Measurements from ENCODE around the gene TENT4A.
"Not testable (repeated sequence)": the region's sequence is repeated elsewhere in the genome, so short reads cannot be mapped to it uniquely, and the experiment has no call there.

TENT4A gene

DNA sequence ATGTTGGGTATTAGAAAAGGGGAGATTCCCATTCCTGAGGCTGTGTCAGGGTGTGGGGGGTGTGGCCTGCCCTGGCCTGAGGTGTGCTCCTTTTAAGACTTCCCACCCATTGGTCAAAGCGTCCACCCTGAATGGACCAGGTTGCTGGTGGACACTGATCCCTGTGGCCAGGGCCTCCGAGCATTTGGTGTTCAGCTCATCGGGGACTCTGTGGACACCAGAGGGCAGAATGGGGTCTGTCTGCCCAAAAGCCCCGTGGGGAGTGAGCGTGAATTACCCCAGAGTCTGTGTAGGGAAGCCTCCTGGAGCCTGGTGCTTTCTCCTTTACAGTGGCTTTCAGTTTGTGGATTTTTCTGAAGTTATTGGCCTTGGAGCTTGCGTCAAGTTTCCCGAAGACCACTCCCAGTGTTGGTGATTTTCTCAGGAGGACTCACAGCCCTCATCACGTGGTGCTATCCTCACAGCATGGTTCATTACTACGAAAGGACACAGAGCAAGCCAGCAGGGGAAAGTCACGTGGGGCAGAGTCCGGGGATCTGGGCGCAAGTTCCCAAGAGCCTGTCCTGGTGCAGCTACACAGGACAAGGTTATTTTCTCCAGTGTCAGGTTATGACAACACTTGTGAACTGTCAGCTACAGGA is 55.5 kb downstream of the TENT4A start:
- no peak for DNase-seq (ENCODE audit: low read depth in 2 of 2)

- DNase-seq (ENCODE audit: low read depth in 2 of 2): no peak
Measured at GRCh38 chr5:6770826-6771607, 57.8 kb downstream of the TENT4A start.

GRCh38 chr5:6772886-6773285 is 59.7 kb downstream of the TENT4A start:
- no peak for DNase-seq (ENCODE audit: low read depth in 2 of 2)

DNA sequence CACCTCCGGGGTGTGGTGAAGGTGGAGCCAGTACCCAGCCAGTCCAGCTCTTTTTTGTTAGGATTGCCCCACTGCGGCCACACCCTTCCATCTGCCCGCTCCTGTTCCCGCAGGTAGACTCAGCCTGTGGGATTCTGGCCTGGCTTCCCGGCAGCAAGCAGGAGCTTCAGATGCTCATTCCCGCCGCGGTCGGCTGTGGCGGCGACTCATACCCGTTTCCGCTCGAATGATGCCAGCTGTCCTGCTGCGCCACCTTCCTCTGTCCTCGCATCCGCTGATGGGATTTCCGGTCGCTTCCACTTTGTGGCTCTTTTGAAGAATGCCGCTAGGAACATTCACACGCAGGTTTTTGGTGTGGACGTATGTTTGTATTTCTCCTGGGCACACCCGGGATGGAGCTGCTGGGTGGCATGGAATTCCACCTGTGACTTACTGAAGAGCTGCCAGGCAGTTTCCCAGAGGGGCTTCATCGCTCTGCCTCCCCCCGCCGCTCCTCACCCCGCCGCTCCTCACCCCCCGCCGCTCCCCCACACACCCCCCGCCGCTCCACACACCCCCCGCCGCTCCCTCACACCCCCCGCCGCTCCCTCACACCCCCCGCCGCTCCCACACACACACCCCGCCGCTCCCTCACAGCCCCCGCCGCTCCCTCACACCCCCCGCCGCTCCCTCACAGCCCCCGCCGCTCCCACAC is 60.3 kb downstream of the TENT4A start:
- DNase-seq (ENCODE audit: low read depth in 2 of 2): no peak

- not testable (repeated sequence) for DNase-seq (ENCODE audit: low read depth in 2 of 2)
Measured at GRCh38 chr5:6774207-6774606, 61.0 kb downstream of the TENT4A start.

GRCh38 chr5:6774721-6775204 is 61.5 kb downstream of the TENT4A start:
- no peak for DNase-seq (ENCODE audit: low read depth in 2 of 2)

DNA sequence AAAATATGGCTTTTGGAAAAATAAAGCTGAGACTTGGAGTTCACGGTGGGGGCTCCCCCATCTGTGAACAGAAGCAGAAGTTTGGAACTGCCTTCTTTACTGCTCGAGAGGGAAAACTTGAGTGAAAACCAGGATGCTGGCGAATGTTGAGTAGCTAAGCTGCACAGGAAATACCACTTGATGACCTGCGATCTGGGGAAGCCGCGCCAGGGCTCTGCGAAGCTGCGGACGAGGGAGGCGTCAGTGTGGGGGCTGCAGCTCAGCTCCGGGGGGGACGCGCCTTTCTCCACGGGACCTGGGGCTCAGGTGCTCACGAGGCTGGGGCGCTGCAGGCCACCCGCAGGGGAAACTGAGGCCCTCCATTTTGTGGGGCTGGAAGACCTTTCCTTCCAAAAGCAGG is 62.3 kb downstream of the TENT4A start:
- no peak for DNase-seq (ENCODE audit: low read depth in 2 of 2)

DNA sequence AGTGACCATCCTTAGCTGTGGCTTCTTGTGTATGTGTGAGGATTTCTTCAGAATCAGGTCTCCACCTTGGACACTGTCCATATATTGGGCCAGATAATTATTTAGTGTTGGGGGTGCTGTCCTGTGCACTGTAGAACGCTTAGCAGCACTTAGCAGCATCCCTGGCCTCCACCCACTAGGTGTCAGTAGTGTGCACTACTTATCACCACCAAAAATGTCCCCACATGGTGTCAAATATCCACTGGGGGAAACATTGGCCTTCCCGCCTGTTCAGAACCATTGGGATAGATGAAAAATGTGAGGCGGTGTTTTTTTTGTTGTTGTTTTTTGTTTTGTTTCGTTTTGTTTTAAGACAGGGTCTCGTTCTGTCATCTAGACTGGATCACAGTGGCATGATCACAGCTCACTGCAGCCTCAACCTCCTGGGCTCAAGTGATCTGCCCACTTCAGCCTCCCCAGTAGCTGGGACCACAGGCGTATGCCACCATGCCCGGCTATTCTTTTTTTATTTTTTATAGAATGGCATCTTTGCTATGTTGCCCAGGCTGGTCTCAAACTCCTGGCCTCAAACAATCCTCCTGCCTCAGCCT is 67.7 kb downstream of the TENT4A start:
- no peak for DNase-seq (ENCODE audit: low read depth in 2 of 2)

- no peak for DNase-seq (ENCODE audit: low read depth in 2 of 2)
Measured at GRCh38 chr5:6781716-6782115, 68.5 kb downstream of the TENT4A start.

- DNase-seq (ENCODE audit: low read depth in 2 of 2): no peak
Measured at GRCh38 chr5:6783787-6784186, 70.6 kb downstream of the TENT4A start.

- no peak for DNase-seq (ENCODE audit: low read depth in 2 of 2)
Measured at GRCh38 chr5:6784481-6784880, 71.2 kb downstream of the TENT4A start.

GRCh38 chr5:6785161-6785860 is 72.1 kb downstream of the TENT4A start:
- no peak for DNase-seq (ENCODE audit: low read depth in 2 of 2)

GRCh38 chr5:6785861-6786180 is 72.6 kb downstream of the TENT4A start:
- no peak for DNase-seq (ENCODE audit: low read depth in 2 of 2)

DNA sequence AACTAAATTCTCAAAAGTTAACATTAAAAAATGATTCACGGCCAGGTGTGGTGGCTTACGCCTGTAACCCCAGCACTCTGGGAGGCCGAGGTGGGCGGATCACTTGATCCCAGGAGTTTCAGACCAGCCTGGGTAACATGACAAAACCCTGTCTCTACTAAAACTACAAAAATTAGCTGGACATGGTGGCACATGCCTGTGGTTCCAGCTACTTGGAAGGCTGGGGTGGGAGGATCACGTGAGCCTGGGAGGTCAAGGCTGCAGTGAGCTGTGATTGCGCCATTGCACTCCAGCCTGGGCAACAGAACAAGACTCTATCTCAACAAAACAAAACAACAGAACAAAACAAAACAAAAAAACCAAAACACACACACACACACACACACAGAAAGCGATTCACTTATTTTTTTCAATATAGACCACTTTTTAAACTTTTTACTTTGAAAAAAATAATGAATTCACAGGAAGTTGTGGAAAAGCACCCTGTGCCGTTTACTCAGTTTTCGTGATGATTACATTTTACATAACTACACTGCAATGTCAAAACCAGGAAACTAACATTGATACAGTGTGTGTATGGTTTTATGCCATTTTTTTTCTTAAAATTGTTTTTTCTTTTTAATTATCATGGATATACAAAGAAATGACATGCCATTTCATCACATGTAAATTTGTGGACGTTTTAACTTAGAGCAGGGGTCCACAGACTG is 73.7 kb downstream of the TENT4A start:
- DNase-seq (ENCODE audit: low read depth in 2 of 2): no peak

DNA sequence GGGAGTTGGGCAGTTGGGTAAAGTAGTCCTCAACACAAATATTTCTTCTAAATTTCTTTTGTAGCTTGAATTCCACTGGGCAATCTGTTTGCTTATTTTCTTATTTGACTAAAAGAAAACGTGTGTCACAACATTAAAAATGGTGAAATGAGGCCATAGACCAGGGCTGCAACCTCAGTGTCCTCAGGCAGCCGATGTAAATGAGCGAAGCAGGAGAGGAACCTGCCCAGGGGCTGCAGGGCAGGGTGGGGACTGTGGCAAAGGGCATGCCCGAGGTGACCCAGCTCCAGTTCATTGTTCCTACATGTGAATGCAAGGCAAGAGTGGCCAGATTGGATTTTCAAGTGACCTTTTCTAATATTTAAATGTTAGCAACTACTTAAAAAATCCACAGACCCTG is 74.7 kb downstream of the TENT4A start:
- no peak for DNase-seq (ENCODE audit: low read depth in 2 of 2)

DNA sequence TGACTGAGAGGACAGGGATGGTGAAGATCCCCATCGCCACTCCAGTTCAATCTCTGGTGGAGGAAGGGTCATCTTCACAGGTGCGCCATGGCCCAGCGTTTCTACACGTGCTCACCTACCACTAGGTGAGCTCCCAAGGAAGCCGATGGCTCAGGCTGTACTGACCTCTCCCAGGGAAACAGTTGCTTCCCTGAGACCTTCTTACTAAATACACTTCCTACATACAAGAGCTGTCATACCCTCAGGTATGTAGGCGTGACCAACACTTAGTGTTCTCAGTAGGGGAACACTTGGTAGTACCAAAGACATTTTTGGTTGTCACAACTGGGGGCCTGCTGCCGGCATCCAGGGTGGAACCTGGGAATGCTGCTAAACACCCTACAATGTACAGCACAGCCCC is 75.2 kb downstream of the TENT4A start:
- no peak for DNase-seq (ENCODE audit: low read depth in 2 of 2)

DNA sequence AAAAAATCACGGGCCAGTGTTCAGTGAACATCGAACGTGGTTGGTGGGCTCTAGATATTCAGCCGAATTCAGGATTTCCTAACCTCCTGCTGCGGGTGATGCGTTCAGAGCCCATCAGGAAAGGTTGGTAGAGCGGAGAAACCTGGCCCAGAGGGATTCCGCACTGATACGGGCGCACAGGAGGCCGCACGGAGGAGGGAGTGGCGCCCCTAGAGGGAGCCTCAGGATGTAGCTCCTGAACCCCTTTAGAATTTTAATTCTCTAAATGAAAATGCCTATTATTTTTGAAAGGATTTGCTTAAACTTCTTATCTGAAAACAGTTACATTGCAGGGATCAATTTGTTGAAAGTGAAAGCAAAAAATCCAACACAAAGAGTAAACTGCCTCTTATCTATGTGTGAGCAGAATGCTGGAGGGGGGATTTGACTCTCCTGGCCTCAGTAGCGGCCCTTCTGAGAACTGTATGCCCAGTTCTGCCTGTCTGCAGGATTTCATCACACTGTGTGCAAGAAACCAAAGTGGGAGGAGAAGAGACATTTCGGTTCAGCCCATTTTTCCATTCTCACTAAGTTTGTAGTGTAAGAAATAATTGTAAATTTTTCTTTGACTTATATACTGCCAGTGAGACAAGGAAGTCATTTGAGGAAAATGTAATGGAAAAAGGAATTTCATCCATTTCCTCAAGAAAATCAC is 75.9 kb downstream of the TENT4A start:
- DNase-seq (ENCODE audit: low read depth in 2 of 2): no peak

- no peak for DNase-seq (ENCODE audit: low read depth in 2 of 2)
Measured at GRCh38 chr5:6790346-6790865, 77.2 kb downstream of the TENT4A start.

- no peak for DNase-seq (ENCODE audit: low read depth in 2 of 2)
Measured at GRCh38 chr5:6791031-6791430, 77.8 kb downstream of the TENT4A start.

- DNase-seq (ENCODE audit: low read depth in 2 of 2): no peak
Measured at GRCh38 chr5:6792376-6792775, 79.1 kb downstream of the TENT4A start.

Data from stimulated activated CD8-positive, alpha-beta memory T cell treated with anti-CD3 and anti-CD28 coated beads, Interleukin-2, amount 100 ng/mL, for 1 hour (primary cell).